ENCODE results near the gene SRMS. TPM values are rescaled to one million over a fixed set of nuclear protein-coding genes. Genes with fewer than 3 reads are reported as not detected.

Gene SRMS
- total RNA-seq, 1 donor from 2014 or later: not detected

DNA sequence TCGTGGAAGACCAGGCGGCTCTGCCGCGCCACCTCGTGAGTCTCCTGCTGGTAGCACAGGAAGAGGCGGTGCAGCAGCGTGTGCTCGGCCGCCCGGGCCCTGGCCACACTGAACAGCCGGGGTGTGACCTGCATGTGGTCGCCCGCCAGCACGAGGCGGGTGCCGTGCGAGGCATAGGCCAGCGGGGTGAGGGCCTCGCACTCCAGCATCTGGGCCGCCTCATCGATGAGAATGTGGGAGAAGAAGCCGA, 19.5 kb upstream of the SRMS start:
- Histone ChIP-seq H3K27ac (no peak overlapping the region), H3K9me3 (no peaks in the 10 kb centered on the region), H3K4me1 (no peaks in the 10 kb centered on the region), H3K36me3 (peaks cover 0 to 23% of the 10 kb centered on the region in 2 donors), H3K4me3 (no peak overlapping the region), H3K27me3 (no peaks in the 10 kb centered on the region)
- no peak for DNase-seq (ENCODE audit: extremely low spot score in 2 of 2)
- intact Hi-C loops (cut with DNase I): no loop called here
- TF ChIP-seq, protein P1, sequence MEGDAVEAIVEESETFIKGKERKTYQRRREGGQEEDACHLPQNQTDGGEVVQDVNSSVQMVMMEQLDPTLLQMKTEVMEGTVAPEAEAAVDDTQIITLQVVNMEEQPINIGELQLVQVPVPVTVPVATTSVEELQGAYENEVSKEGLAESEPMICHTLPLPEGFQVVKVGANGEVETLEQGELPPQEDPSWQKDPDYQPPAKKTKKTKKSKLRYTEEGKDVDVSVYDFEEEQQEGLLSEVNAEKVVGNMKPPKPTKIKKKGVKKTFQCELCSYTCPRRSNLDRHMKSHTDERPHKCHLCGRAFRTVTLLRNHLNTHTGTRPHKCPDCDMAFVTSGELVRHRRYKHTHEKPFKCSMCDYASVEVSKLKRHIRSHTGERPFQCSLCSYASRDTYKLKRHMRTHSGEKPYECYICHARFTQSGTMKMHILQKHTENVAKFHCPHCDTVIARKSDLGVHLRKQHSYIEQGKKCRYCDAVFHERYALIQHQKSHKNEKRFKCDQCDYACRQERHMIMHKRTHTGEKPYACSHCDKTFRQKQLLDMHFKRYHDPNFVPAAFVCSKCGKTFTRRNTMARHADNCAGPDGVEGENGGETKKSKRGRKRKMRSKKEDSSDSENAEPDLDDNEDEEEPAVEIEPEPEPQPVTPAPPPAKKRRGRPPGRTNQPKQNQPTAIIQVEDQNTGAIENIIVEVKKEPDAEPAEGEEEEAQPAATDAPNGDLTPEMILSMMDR (IDR thresholded peaks at IDR 0.05): no peak
- no peak for TF ChIP-seq POLR2AphosphoS5 (IDR thresholded peaks at IDR 0.05; ENCODE audit: insufficient read depth in 1 of 2, low read depth in 1 of 2)
- no peak for TF ChIP-seq POLR2A (IDR thresholded peaks at IDR 0.05)

- Histone ChIP-seq H3K4me3 (no peak overlapping the region), H3K4me1 (no peaks in the 10 kb centered on the region), H3K27me3 (no peaks in the 10 kb centered on the region), H3K36me3 (peaks cover 0 to 28% of the 10 kb centered on the region in 2 donors), H3K9me3 (no peaks in the 10 kb centered on the region), H3K27ac (no peak overlapping the region)
- TF ChIP-seq POLR2AphosphoS5 (IDR thresholded peaks at IDR 0.05; ENCODE audit: insufficient read depth in 1 of 2, low read depth in 1 of 2) (no peak), POLR2A (IDR thresholded peaks at IDR 0.05) (no peak)
- TF ChIP-seq, protein P1 (IDR thresholded peaks at IDR 0.05): no peak
- intact Hi-C loops (cut with DNase I): no loop called here
- DNase-seq (ENCODE audit: extremely low spot score in 2 of 2): no peak
These were observed 19.0 kb upstream of the SRMS start for GRCh38 chr20:63566395-63567135.

- H3K36me3 ChIP-seq: peaks cover 0 to 36% of the 10 kb centered on the region in 2 donors
- H3K27me3 ChIP-seq: no peaks in the 10 kb centered on the region
- no peaks in the 10 kb centered on the region for H3K9me3 ChIP-seq
- intact Hi-C loops (cut with DNase I): no loop called here
- DNase-seq (ENCODE audit: extremely low spot score in 2 of 2): no peak
- no peak overlapping the region for H3K4me3 ChIP-seq
- H3K27ac ChIP-seq: no peak overlapping the region
- TF ChIP-seq POLR2AphosphoS5 (IDR thresholded peaks at IDR 0.05; ENCODE audit: insufficient read depth in 1 of 2, low read depth in 1 of 2) (no peak), POLR2A (IDR thresholded peaks at IDR 0.05) (no peak)
- TF ChIP-seq, protein P1 (IDR thresholded peaks at IDR 0.05): no peak
- no peaks in the 10 kb centered on the region for H3K4me1 ChIP-seq
These were observed 18.3 kb upstream of the SRMS start for GRCh38 chr20:63565699-63566335.

DNA sequence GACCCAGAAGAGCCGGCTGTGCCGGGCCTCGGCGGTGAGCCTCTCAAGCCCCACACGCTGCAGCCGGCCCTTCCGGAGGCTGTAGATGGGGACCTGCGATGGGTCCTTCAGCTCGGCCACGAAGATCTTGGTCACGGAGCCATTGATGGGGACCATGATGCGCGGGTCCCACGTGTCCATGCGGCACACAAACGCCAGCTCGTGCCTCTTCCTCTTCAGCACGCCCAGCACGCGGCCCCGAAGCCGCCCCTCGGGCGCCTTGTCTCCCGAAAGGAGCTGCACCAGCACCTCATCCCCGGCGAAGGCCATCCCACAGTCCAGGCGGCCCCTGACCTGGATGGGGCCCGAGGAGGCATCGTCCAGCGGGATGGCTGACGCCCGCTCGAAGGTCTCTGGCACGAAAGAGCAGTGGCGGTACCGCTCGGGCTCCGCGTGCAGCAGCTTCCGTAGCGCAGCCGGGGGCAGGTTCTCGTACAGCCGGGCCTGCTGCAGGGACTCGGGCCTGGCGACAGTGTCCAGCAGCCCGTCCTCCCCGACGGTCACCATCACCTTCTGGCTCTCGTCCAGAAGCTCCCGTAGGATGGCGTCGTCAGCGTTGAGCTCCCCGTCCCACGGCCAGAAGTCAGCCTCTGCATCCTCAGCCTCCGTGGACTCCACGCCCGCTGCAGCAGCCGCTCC, 17.6 kb upstream of the SRMS start:
- intact Hi-C loops (cut with DNase I): no loop called here
- Histone ChIP-seq H3K27me3 (no peaks in the 10 kb centered on the region), H3K36me3 (peaks cover 0 to 42% of the 10 kb centered on the region in 2 donors), H3K9me3 (no peaks in the 10 kb centered on the region), H3K4me1 (no peaks in the 10 kb centered on the region), H3K4me3 (no peak overlapping the region), H3K27ac (no peak overlapping the region)
- DNase-seq (ENCODE audit: extremely low spot score in 2 of 2): no peak
- TF ChIP-seq POLR2AphosphoS5 (IDR thresholded peaks at IDR 0.05; ENCODE audit: insufficient read depth in 1 of 2, low read depth in 1 of 2) (no peak), POLR2A (IDR thresholded peaks at IDR 0.05) (no peak)
- TF ChIP-seq, protein P1 (IDR thresholded peaks at IDR 0.05): no peak
